HepG2 (cell line): Measurements from ENCODE around the gene LAMA5. TPM values are rescaled to one million over a fixed set of nuclear protein-coding genes. Genes with fewer than 3 reads are reported as not detected.
A peak's percentile ranks its signal among the peaks of the same experiment; 100 is the strongest.

Source experiments
- AHR ChIP-seq: IDR thresholded peaks from 2 replicates; pipeline ENCODE4 v1.6.1; 2018; ENCODE audit warnings: missing genetic modification reagents, missing compliant biosample characterization
- ATF5 ChIP-seq: sonication (generic); formaldehyde crosslinking; IDR thresholded peaks from 2 replicates; pipeline ENCODE4 v1.4.0; 2020; ENCODE audit warnings: mild to moderate bottlenecking, low read depth, missing genetic modification reagents
- CBX1 ChIP-seq: IDR thresholded peaks from one replicate; pipeline ENCODE4 v1.6.1; 2016; ENCODE audit warnings: antibody characterized with exemption, low read depth
- ETV5 ChIP-seq: IDR thresholded peaks from 2 replicates; pipeline ENCODE4 v1.6.1; 2018; ENCODE audit warnings: missing biosample characterization, missing genetic modification reagents, inconsistent platforms, borderline replicate concordance
- GATAD1 ChIP-seq: IDR thresholded peaks from 2 replicates; pipeline ENCODE4 v1.6.1; 2016; ENCODE audit warnings: missing genetic modification reagents, missing compliant biosample characterization
- KAT2B ChIP-seq: fragments of 150-350 bp; IDR thresholded peaks from 2 replicates; pipeline ENCODE4 v1.6.1; 2014; ENCODE audit warnings: low read depth, low read length, borderline replicate concordance
- KDM3A ChIP-seq: IDR thresholded peaks from 2 replicates; pipeline ENCODE4 v1.6.1; 2018; ENCODE audit warnings: low read depth, missing compliant biosample characterization
- MBD4 ChIP-seq: IDR thresholded peaks from 2 replicates; pipeline ENCODE4 v1.6.1; 2012; ENCODE audit warnings: low read length, inconsistent platforms, borderline replicate concordance
- PITX1 ChIP-seq: sonication (generic); formaldehyde crosslinking; IDR thresholded peaks from 2 replicates; pipeline ENCODE4 v1.5.1; 2020; ENCODE audit warnings: mild to moderate bottlenecking, missing genetic modification reagents
- REL ChIP-seq: sonication (generic); formaldehyde crosslinking; conservative IDR thresholded peaks from 2 replicates; pipeline ENCODE4 v1.8.0; 2022; ENCODE audit warnings: mild to moderate bottlenecking, missing genetic modification reagents, moderate library complexity
- RFX5 ChIP-seq: IDR thresholded peaks from 2 replicates; pipeline ENCODE4 v1.6.1; 2011; ENCODE audit warnings: low read depth, low read length, improper control_type of control experiment
- RNF219 ChIP-seq: sonication (generic); formaldehyde crosslinking; IDR thresholded peaks from 2 replicates; pipeline ENCODE4 v1.5.0; 2020; ENCODE audit warnings: mild to moderate bottlenecking, missing genetic modification reagents
- SRSF4 ChIP-seq: fragments of 200-400 bp; formaldehyde crosslinking; IDR thresholded peaks from one replicate; pipeline ENCODE4 v1.6.1; 2018; ENCODE audit warnings: mild to moderate bottlenecking, low read depth, low read length, moderate library complexity; ENCODE audit not compliant: poor library complexity, severe bottlenecking
- XBP1 ChIP-seq: sonication (generic); formaldehyde crosslinking; IDR thresholded peaks from 2 replicates; pipeline ENCODE4 v1.5.0; 2020; ENCODE audit warnings: missing genetic modification reagents
- ZFP1 ChIP-seq: IDR thresholded peaks from 2 replicates; pipeline ENCODE4 v1.6.1; 2016
- ZFP90 ChIP-seq: sonication (generic); formaldehyde crosslinking; IDR thresholded peaks from 2 replicates; pipeline ENCODE4 v1.8.0; 2022; ENCODE audit warnings: missing genetic modification reagents, mild to moderate bottlenecking, inconsistent platforms, borderline replicate concordance
- ZKSCAN1 ChIP-seq: fragments of 150-350 bp; IDR thresholded peaks from 2 replicates; pipeline ENCODE4 v1.6.1; 2014; ENCODE audit warnings: low read length
- ZMYM4 ChIP-seq: sonication (generic); formaldehyde crosslinking; IDR thresholded peaks from 2 replicates; pipeline ENCODE4 v1.8.1; 2023; ENCODE audit warnings: mild to moderate bottlenecking, missing genetic modification reagents
- ZNF136 ChIP-seq: sonication (generic); formaldehyde crosslinking; IDR thresholded peaks from 2 replicates; pipeline ENCODE4 v1.8.1; 2022; ENCODE audit warnings: low read depth, mild to moderate bottlenecking, moderate library complexity, missing genetic modification reagents
- ZNF354B ChIP-seq: sonication (generic); formaldehyde crosslinking; IDR thresholded peaks from 2 replicates; pipeline ENCODE4 v1.8.0; 2022; ENCODE audit warnings: mild to moderate bottlenecking, missing genetic modification reagents
- ZNF362 ChIP-seq: sonication (generic); formaldehyde crosslinking; IDR thresholded peaks from 2 replicates; pipeline ENCODE4 v1.4.0; 2020; ENCODE audit warnings: missing genetic modification reagents, mild to moderate bottlenecking, borderline replicate concordance
- ZNF382 ChIP-seq: sonication (generic); formaldehyde crosslinking; IDR thresholded peaks from 2 replicates; pipeline ENCODE4 v1.5.0; 2020; ENCODE audit warnings: missing genetic modification reagents, mild to moderate bottlenecking, borderline replicate concordance
- polyA plus RNA-seq, 8 experiments: library from polyadenylated mRNA; depleted of rRNA in 3 of 8; stranded (reverse) in 7 of 8; unstranded in 1 of 8; fragments of >200 nt; fragmentation: Illumina TruSeq in 4 of 8; extraction: Trizol in 4 of 8; gene quantifications; 2 replicates each; pipeline versions ENCODE4 v1.2.1 to v1.2.3, GENCODE V29; 2011 to 2016; ENCODE audit warnings: low read depth in 4 of 8, missing spikeins in 1 of 8, mixed read lengths in 1 of 8; ENCODE audit not compliant: insufficient read depth in 1 of 8
- total RNA-seq, 5 experiments: library from RNA; depleted of rRNA; stranded (reverse); fragments of >200 nt; fragmentation: Illumina TruSeq; extraction: Trizol; gene quantifications; 2 replicates each; pipeline ENCODE4 v1.2.3, GENCODE V29; 2016; ENCODE audit warnings: low read depth in 1 of 5
- TF ChIP-seq, protein P1 (sequence below): sonication (generic); formaldehyde crosslinking; IDR thresholded peaks from 2 replicates; pipeline ENCODE4 v1.4.0; 2020; ENCODE audit warnings: missing genetic modification reagents
- TF ChIP-seq, protein P2 (sequence below): sonication (generic); formaldehyde crosslinking; IDR thresholded peaks from 2 replicates; pipeline ENCODE4 v1.5.0; 2020; ENCODE audit warnings: mild to moderate bottlenecking, missing genetic modification reagents, borderline replicate concordance

The LAMA5 gene
- total and polyA plus RNA-seq, 2 of the 13 experiments (the other 11 are each of a cell fraction or from before 2014, with no cell fraction given): 21.0 to 44.7 TPM

DNA sequence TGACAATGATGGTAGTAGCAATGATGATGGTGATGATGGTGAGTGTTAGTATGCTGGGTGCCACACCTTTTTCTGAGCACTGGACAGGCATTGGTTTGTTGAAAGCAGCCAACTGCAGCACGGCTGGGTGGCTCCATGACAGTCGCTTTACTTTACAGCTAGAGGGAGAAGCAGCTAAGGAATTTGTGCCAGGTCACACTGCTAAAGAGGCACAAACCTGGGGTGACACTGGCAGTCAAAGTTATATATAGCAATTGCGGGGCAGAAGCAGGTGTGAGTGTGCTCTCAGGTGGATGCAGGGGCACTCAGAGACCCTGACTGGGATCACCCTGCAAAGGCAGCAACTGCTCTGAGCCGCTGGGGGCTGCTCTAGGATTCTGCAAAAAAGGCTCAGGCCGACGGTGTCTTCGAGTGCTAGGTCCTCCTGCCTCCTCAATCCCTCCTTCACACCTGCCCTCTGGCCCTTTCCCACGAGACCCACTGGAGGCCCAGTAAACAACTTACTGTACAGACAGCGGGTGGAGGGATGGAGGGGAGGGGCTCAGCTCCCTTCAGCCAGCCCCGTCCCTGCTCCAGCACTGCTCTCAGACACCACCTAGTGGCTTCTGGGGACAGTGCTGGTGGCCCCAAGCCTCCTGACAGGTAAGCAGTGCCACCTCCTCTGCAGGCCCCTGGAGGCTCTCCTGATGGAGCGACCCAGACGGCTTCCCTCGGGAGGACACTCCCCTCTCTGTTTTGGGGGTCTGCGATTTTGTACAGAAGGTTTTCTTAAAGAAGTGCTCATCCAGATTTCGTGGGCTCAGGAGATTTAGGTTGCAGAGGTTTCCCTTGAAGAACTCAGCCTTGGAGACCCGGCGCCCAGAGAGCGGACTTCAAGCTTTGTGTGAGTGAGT is 15.4 kb upstream of the LAMA5 start (continued):
- TF ChIP-seq, protein P1, sequence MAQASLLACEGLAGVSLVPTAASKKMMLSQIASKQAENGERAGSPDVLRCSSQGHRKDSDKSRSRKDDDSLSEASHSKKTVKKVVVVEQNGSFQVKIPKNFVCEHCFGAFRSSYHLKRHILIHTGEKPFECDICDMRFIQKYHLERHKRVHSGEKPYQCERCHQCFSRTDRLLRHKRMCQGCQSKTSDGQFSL (CRISPR knock-in tag): peak; percentile 80
- TF ChIP-seq ZNF382 (no peak), ZKSCAN1 (no peak), KAT2B (no peak), ZNF136 (CRISPR knock-in tag) (no peak), CBX1 (peak; percentile 36), MBD4 (no peak), ZNF362 (peak; percentile 46; the same call in 1 of the 2 replicates), ETV5 (CRISPR knock-in tag) (peak; percentile 53; the same call in 1 of the 2 replicates), KDM3A (CRISPR knock-in tag) (peak; percentile 95), ZMYM4 (CRISPR knock-in tag) (peak; percentile 57; the same call in 1 of the 2 replicates), ZFP90 (CRISPR knock-in tag) (peak; percentile 94), AHR (CRISPR knock-in tag) (peak; percentile 42; the same call in 1 of the 2 replicates), REL (no peak), PITX1 (no peak; the same call in 1 of the 2 replicates), RFX5 (no peak), ATF5 (CRISPR knock-in tag) (peak; percentile 12; the same call in 1 of the 2 replicates), ZNF354B (CRISPR knock-in tag) (no peak), GATAD1 (CRISPR knock-in tag) (peak; percentile 75), RNF219 (CRISPR knock-in tag) (no peak), ZFP1 (CRISPR knock-in tag) (no peak), SRSF4 (no peak), XBP1 (no peak)
- TF ChIP-seq, protein P2, sequence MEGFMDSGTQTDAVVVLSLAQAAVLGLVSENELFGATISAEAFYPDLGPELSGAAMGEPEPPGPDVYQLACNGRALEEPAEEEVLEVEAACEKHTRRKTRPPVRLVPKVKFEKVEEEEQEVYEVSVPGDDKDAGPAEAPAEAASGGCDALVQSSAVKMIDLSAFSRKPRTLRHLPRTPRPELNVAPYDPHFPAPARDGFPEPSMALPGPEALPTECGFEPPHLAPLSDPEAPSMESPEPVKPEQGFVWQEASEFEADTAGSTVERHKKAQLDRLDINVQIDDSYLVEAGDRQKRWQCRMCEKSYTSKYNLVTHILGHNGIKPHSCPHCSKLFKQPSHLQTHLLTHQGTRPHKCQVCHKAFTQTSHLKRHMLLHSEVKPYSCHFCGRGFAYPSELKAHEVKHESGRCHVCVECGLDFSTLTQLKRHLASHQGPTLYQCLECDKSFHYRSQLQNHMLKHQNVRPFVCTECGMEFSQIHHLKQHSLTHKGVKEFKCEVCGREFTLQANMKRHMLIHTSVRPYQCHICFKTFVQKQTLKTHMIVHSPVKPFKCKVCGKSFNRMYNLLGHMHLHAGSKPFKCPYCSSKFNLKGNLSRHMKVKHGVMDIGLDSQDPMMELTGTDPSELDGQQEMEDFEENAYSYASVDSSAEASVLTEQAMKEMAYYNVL (CRISPR knock-in tag): peak; percentile 74
